BE2C (cell line): ENCODE measurements around the gene NPEPL1.

ENCODE experiments used
- DNase-seq: peaks from one replicate; pipeline ENCODE4 v3.0.0-alpha.2; 2020
- H3K27me3 ChIP-seq: fragments of 250-450 bp; sonication (Bioruptor Pico); 2 replicates; pipeline ENCODE4 v1.5.1; 2020; ENCODE audit warnings: mild to moderate bottlenecking
- H3K36me3 ChIP-seq: fragments of 250-450 bp; sonication (Bioruptor Pico); 2 replicates; pipeline ENCODE4 v1.5.1; 2020; ENCODE audit warnings: mild to moderate bottlenecking
- H3K4me1 ChIP-seq: fragments of 250-450 bp; sonication (Bioruptor Pico); 2 replicates; pipeline ENCODE4 v1.5.1; 2020
- H3K4me3 ChIP-seq: 2 replicates; pipeline ENCODE4 v1.5.1; 2011; ENCODE audit warnings: low read depth, low read length
- H3K9me3 ChIP-seq: fragments of 250-450 bp; sonication (Bioruptor Pico); 2 replicates; pipeline ENCODE4 v1.5.1; 2020
- CTCF ChIP-seq: IDR thresholded peaks from 2 replicates; pipeline ENCODE4 v1.5.1; 2012; ENCODE audit warnings: mild to moderate bottlenecking, low read depth, low read length

NPEPL1 gene

GRCh38 chr20:58743929-58744534 lies 51.4 kb downstream of the NPEPL1 start:
- Histone ChIP-seq H3K9me3 (no peaks in the 10 kb centered on the region; the same call in 1 of the 2 replicates), H3K27me3 (peaks cover 19% of the 10 kb centered on the region), H3K4me1 (no peaks in the 10 kb centered on the region), H3K36me3 (no peaks in the 10 kb centered on the region), H3K4me3 (no peak overlapping the region)
- no peak for DNase-seq
- TF ChIP-seq CTCF, result no peak

- TF ChIP-seq CTCF, result no peak
- H3K4me3 ChIP-seq, result no peak overlapping the region
- H3K36me3 ChIP-seq, result no peaks in the 10 kb centered on the region
- H3K27me3 ChIP-seq, result peaks cover 18% of the 10 kb centered on the region
- no peaks in the 10 kb centered on the region; the same call in 1 of the 2 replicates for H3K9me3 ChIP-seq
- H3K4me1 ChIP-seq, result no peaks in the 10 kb centered on the region
- no peak for DNase-seq
Observed at GRCh38 chr20:58744836-58745235, 52.2 kb downstream of the NPEPL1 start.

- no peak for DNase-seq
- H3K9me3 ChIP-seq, result no peaks in the 10 kb centered on the region
- H3K4me3 ChIP-seq, result no peak overlapping the region
- no peaks in the 10 kb centered on the region for H3K4me1 ChIP-seq
- TF ChIP-seq CTCF, result no peak
- H3K36me3 ChIP-seq, result no peaks in the 10 kb centered on the region
- H3K27me3 ChIP-seq, result peaks cover 18% of the 10 kb centered on the region
Observed at GRCh38 chr20:58745391-58745790, 52.8 kb downstream of the NPEPL1 start.

- peaks cover 18% of the 10 kb centered on the region for H3K27me3 ChIP-seq
- no peaks in the 10 kb centered on the region for H3K36me3 ChIP-seq
- H3K9me3 ChIP-seq, result no peaks in the 10 kb centered on the region
- H3K4me1 ChIP-seq, result no peaks in the 10 kb centered on the region
- no peak for TF ChIP-seq CTCF
- DNase-seq, result no peak
- H3K4me3 ChIP-seq, result no peak overlapping the region
Observed at GRCh38 chr20:58746620-58747019, 54.0 kb downstream of the NPEPL1 start.

- DNase-seq, result no peak
- no peaks in the 10 kb centered on the region for H3K36me3 ChIP-seq
- no peaks in the 10 kb centered on the region for H3K9me3 ChIP-seq
- no peak for TF ChIP-seq CTCF
- no peak overlapping the region for H3K4me3 ChIP-seq
- H3K4me1 ChIP-seq, result no peaks in the 10 kb centered on the region
- H3K27me3 ChIP-seq, result peaks cover 18% of the 10 kb centered on the region
Observed at GRCh38 chr20:58747211-58747610, 54.6 kb downstream of the NPEPL1 start.

GRCh38 chr20:58748618-58749017 lies 56.0 kb downstream of the NPEPL1 start:
- Histone ChIP-seq H3K36me3 (no peaks in the 10 kb centered on the region), H3K4me1 (no peaks in the 10 kb centered on the region), H3K27me3 (peaks cover 18% of the 10 kb centered on the region), H3K4me3 (no peak overlapping the region), H3K9me3 (no peaks in the 10 kb centered on the region)
- no peak for TF ChIP-seq CTCF
- DNase-seq, result no peak
